ENCODE results near the gene RALGPS1. TPM values are rescaled to one million over a fixed set of nuclear protein-coding genes. Genes with fewer than 3 reads are reported as not detected.
A peak's percentile ranks its signal among the peaks of the same experiment; 100 is the strongest.

The RALGPS1 gene
- polyA plus RNA-seq, 1 of the 3 experiments (the other 2 are of a cell fraction) = 3.9 TPM

DNA sequence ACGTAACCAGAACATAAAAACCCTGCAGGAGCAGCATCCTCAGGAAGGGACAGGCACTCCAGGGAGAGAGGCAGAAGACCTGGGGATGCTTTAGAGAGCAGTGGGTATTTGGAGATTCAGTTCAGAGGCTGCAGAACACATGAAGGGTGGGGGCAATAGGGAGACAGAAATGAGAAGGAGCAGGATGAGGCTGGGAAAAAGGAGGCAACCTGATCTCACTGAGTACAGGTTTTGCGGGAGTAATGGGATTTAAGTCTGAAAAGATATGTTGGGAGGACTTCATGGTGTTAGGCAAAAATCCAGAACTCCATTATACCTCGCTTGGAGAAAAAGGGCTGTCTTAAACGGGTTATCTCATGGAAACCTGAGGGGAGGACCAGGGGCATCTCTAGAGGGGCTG, 308.7 kb downstream of the RALGPS1 start:
- Histone ChIP-seq H3K4me2 (no peak overlapping the region), H3K79me2 (ENCODE audit: insufficient read depth) (0 out of 2 replicates have a peak, but pooled peaks cover 4% of the 10 kb centered on the region), H3K36me3 (replicated peaks in 1 of 2; ENCODE audit: control insufficient read depth in 1 of 2, insufficient read depth in 2 of 2, low read length in 1 of 2) (no peaks in the 10 kb centered on the region), H3K9me2 (no peaks in the 10 kb centered on the region), H3K9ac (no peak overlapping the region), H3K4me3 (ENCODE audit: low read depth in 2 of 2, low read length in 1 of 2) (no peak overlapping the region), H4K20me1 (ENCODE audit: insufficient read depth) (no peaks in the 10 kb centered on the region), H3K4me1 (ENCODE audit: control insufficient read depth in 1 of 2, insufficient read depth in 2 of 2, low read depth in 1 of 2, low read length in 1 of 2) (peaks cover 7 to 16% of the 10 kb centered on the region in 2 experiments; a peak in 3 of 4 replicates), H3K9me3 (no peaks in the 10 kb centered on the region), H3K27ac (ENCODE audit: low read depth in 2 of 2, low read length in 1 of 2) (no peak overlapping the region), H3K27me3 (ENCODE audit: insufficient read depth) (no peaks in the 10 kb centered on the region), H3F3A (replicated peaks; ENCODE audit: insufficient read depth) (peaks cover 10% of the 10 kb centered on the region), H2AFZ (ENCODE audit: low read depth) (no peak overlapping the region)
- no peak for TF ChIP-seq GABPA (IDR thresholded peaks at IDR 0.05; ENCODE audit: low read depth)
- TF ChIP-seq RCOR1 (IDR thresholded peaks at IDR 0.05; ENCODE audit: low read length) = no peak
- TF ChIP-seq NRF1 (IDR thresholded peaks at IDR 0.05; ENCODE audit: low read depth, low read length) = no peak
- no peak for TF ChIP-seq RAD21 (IDR thresholded peaks at IDR 0.05; ENCODE audit: low read length)
- no peak for TF ChIP-seq IRF3 (IDR thresholded peaks at IDR 0.05; ENCODE audit: low read depth, low read length)
- no peak for TF ChIP-seq MAX (IDR thresholded peaks at IDR 0.05; ENCODE audit: low read depth)
- no peak for TF ChIP-seq TAF1 (IDR thresholded peaks at IDR 0.05; ENCODE audit: borderline replicate concordance, low read depth, low read length)
- no peak for TF ChIP-seq GATA2 (CRISPR knock-in tag; IDR thresholded peaks at IDR 0.05)
- TF ChIP-seq RFX5 (IDR thresholded peaks at IDR 0.05; ENCODE audit: low read length) = no peak
- TF ChIP-seq EP300 (IDR thresholded peaks at IDR 0.05; ENCODE audit: borderline replicate concordance in 1 of 2, low read depth in 1 of 2, low read length in 1 of 2) = no peak
- TF ChIP-seq POLR2AphosphoS5 (IDR thresholded peaks at IDR 0.05; ENCODE audit: low read depth, low read length) = no peak
- TF ChIP-seq TEAD4 (IDR thresholded peaks at IDR 0.05; ENCODE audit: borderline replicate concordance, insufficient read depth) = no peak
- no peak for TF ChIP-seq FOXJ3 (CRISPR knock-in tag; IDR thresholded peaks at IDR 0.05)
- no peak for TF ChIP-seq NFIC (IDR thresholded peaks at IDR 0.05; ENCODE audit: borderline replicate concordance)
- WGBS (ENCODE audit: low lambda C conversion rate) = 73% methylated on average over 4 of the region's 4 CpGs
- CTCF ChIA-PET = interaction anchor here (1.2 to 2.4 kb wide), 8 partner anchors 9 to 345 kb away, joined by 3 to 17 read pairs (median 8); no protein-coding TSS in a partner anchor
- POLR2A ChIA-PET = interaction anchor here (1.1 to 1.9 kb wide), 2 partner anchors 174 to 227 kb away, joined by 4 to 6 read pairs; partner anchors contain the start of gene SLC2A8
- DNase-seq = no peak

DNA sequence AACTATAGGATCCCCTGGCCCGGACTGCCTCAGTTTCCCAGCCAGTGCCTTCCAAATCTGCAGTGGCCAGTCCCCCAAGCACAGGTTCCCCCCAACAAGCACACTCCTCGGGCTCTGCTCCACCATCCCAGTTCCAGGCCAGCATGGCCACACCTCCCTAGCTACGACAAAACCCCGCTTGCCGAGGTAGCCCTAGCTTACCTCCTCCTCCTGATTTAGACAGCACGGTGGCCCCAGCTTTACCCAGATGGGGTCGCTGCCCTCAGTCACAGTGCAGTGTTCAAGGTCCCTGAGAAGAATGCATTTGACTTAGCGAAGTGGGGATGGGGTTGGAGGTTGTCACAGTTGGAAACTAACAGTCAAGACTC, 309.2 kb downstream of the RALGPS1 start:
- Histone ChIP-seq H3K9ac (no peak overlapping the region), H2AFZ (ENCODE audit: low read depth) (peak overlapping the region; percentile 61; the same call in 1 of the 2 replicates)
- POLR2A ChIA-PET = interaction anchor here (0.7 to 1.9 kb wide), 5 partner anchors 14 to 227 kb away, joined by 3 to 7 read pairs (median 4); partner anchors contain the start of gene SLC2A8

More for the DNA sequence above, 309.2 kb downstream of the RALGPS1 start:
- no peaks in the 10 kb centered on the region for H3K9me2 ChIP-seq
- H3F3A ChIP-seq (replicated peaks; ENCODE audit: insufficient read depth) = peaks cover 10% of the 10 kb centered on the region
- WGBS (ENCODE audit: low lambda C conversion rate) = 35% methylated on average over 7 of the region's 8 CpGs
- CTCF ChIA-PET = interaction anchor here (1.0 to 2.2 kb wide), 14 partner anchors 9 to 344 kb away, joined by 3 to 17 read pairs (median 4); partner anchors contain the start of gene SLC2A8
- 0 out of 2 replicates have a peak, but pooled peaks cover 4% of the 10 kb centered on the region for H3K79me2 ChIP-seq (ENCODE audit: insufficient read depth)
- no peaks in the 10 kb centered on the region for H3K9me3 ChIP-seq
- H3K36me3 ChIP-seq (replicated peaks in 1 of 2; ENCODE audit: control insufficient read depth in 1 of 2, insufficient read depth in 2 of 2, low read length in 1 of 2) = no peaks in the 10 kb centered on the region
- H4K20me1 ChIP-seq (ENCODE audit: insufficient read depth) = no peaks in the 10 kb centered on the region
- peaks cover 7 to 16% of the 10 kb centered on the region in 2 experiments; a peak in 3 of 4 replicates for H3K4me1 ChIP-seq (ENCODE audit: control insufficient read depth in 1 of 2, insufficient read depth in 2 of 2, low read depth in 1 of 2, low read length in 1 of 2)
- peak overlapping the region; percentile 91 for H3K4me2 ChIP-seq
- DNase-seq = no peak
- no peak overlapping the region for H3K27ac ChIP-seq (ENCODE audit: low read depth in 2 of 2, low read length in 1 of 2)
- no peaks in the 10 kb centered on the region for H3K27me3 ChIP-seq (ENCODE audit: insufficient read depth)
- H3K4me3 ChIP-seq (ENCODE audit: low read depth in 2 of 2, low read length in 1 of 2) = peak overlapping the region; percentile 67 to 70
- no peak for TF ChIP-seq TEAD4 (IDR thresholded peaks at IDR 0.05; ENCODE audit: borderline replicate concordance, insufficient read depth)
- no peak for TF ChIP-seq IRF3 (IDR thresholded peaks at IDR 0.05; ENCODE audit: low read depth, low read length)
- no peak for TF ChIP-seq NFIC (IDR thresholded peaks at IDR 0.05; ENCODE audit: borderline replicate concordance)
- no peak for TF ChIP-seq TAF1 (IDR thresholded peaks at IDR 0.05; ENCODE audit: borderline replicate concordance, low read depth, low read length)
- no peak for TF ChIP-seq RCOR1 (IDR thresholded peaks at IDR 0.05; ENCODE audit: low read length)
- TF ChIP-seq MEF2A (IDR thresholded peaks at IDR 0.05; ENCODE audit: borderline replicate concordance, low read depth) = no peak
- no peak for TF ChIP-seq GABPA (IDR thresholded peaks at IDR 0.05; ENCODE audit: low read depth)
- no peak for TF ChIP-seq CHD2 (IDR thresholded peaks at IDR 0.05; ENCODE audit: low read length, partially characterized antibody)
